IMR-90 (cell line): Measurements from ENCODE around the gene NCAPG2. TPM values are rescaled to one million over a fixed set of nuclear protein-coding genes. Genes with fewer than 3 reads are reported as not detected.

ENCODE experiments used
- ATAC-seq: fragments of 200-7000 bp; cut with Tn5 transposase; 2 replicates; pipeline ENCODE4 v1.9.1; 2020; ENCODE audit warnings: low read depth, mild to moderate bottlenecking, moderate library complexity
- BruUV-seq: library from RNA; stranded (reverse); fragments of 400-500 nt; replicated peaks from 2 replicates; lab custom pipeline; 2021; lab: Mats Ljungman, UMichigan
- CTCF ChIA-PET: fragments of 300-600 bp; formaldehyde crosslinking; extraction: SDS; loops from one replicate; lab custom pipeline; 2021; ENCODE audit warnings: antibody characterized with exemption; lab: Yijun Ruan, JAX
- POLR2A ChIA-PET: fragments of 300-600 bp; sonication (Branson Sonifier 250); formaldehyde crosslinking; loops from one replicate; lab custom pipeline; 2022; ENCODE audit warnings: antibody characterized with exemption; ENCODE audit not compliant: unreplicated experiment; lab: Charles Lee
- DNase-seq: peaks from one replicate; pipeline ENCODE4 v3.0.0; 2013
- H2AFZ ChIP-seq: replicated peaks from 2 replicates; pipeline ENCODE3; 2013; ENCODE audit warnings: low read length, mild to moderate bottlenecking; ENCODE audit not compliant: poor library complexity
- H2AK5ac ChIP-seq: 2 replicates; pipeline ENCODE4 v1.6.1; 2013; ENCODE audit warnings: low read depth, low read length, inconsistent platforms
- H2AK9ac ChIP-seq: replicated peaks from 2 replicates; pipeline ENCODE3; 2013; ENCODE audit warnings: mild to moderate bottlenecking, low read depth, low read length, moderate library complexity; ENCODE audit not compliant: poor library complexity
- H2BK120ac ChIP-seq: 2 replicates; pipeline ENCODE4 v1.6.1; 2013; ENCODE audit warnings: low read depth, low read length, inconsistent platforms
- H2BK15ac ChIP-seq: 3 replicates; pipeline ENCODE4 v1.6.1; 2013; ENCODE audit warnings: low read depth, low read length, inconsistent platforms
- H2BK20ac ChIP-seq: 2 replicates; pipeline ENCODE4 v1.6.1; 2013; ENCODE audit warnings: low read depth, mild to moderate bottlenecking, inconsistent platforms, low read length, moderate library complexity
- H2BK5ac ChIP-seq: 2 replicates; pipeline ENCODE4 v1.6.1; 2013; ENCODE audit warnings: mild to moderate bottlenecking, low read depth, low read length, inconsistent platforms; ENCODE audit not compliant: poor library complexity, severe bottlenecking
- H3K14ac ChIP-seq: replicated peaks from 2 replicates; pipeline ENCODE4 v1.6.1; 2013; ENCODE audit warnings: low read depth, low read length, inconsistent platforms
- H3K18ac ChIP-seq: 2 replicates; pipeline ENCODE4 v1.6.1; 2013; ENCODE audit warnings: low read depth, low read length, control low read depth
- H3K23ac ChIP-seq: 2 replicates; pipeline ENCODE4 v1.6.1; 2013; ENCODE audit warnings: low read depth, low read length, inconsistent platforms
- H3K27ac ChIP-seq: 2 replicates; pipeline ENCODE4 v1.5.1; 2013; ENCODE audit warnings: mild to moderate bottlenecking, control low read depth, low read length; ENCODE audit not compliant: insufficient read depth
- H3K27me3 ChIP-seq: 2 replicates; pipeline ENCODE4 v1.6.1; 2013; ENCODE audit warnings: low read length; ENCODE audit not compliant: control insufficient read depth, insufficient read depth
- H3K36me3 ChIP-seq: 2 replicates; pipeline ENCODE4 v1.6.1; 2013; ENCODE audit warnings: low read length, mixed read lengths; ENCODE audit not compliant: control insufficient read depth, insufficient read depth
- H3K4ac ChIP-seq: 2 replicates; pipeline ENCODE4 v1.6.1; 2013; ENCODE audit warnings: low read depth, low read length, inconsistent platforms
- H3K4me1 ChIP-seq: 2 replicates; pipeline ENCODE4 v1.6.1; 2013; ENCODE audit warnings: low read length, mixed read lengths; ENCODE audit not compliant: control insufficient read depth, insufficient read depth
- H3K4me2 ChIP-seq: 2 replicates; pipeline ENCODE4 v1.6.1; 2013; ENCODE audit warnings: low read depth, mild to moderate bottlenecking, control low read depth, low read length, moderate library complexity
- H3K4me3 ChIP-seq: 2 replicates; pipeline ENCODE4 v1.5.1; 2013; ENCODE audit warnings: low read depth, mild to moderate bottlenecking, control low read depth, low read length, moderate library complexity; ENCODE audit not compliant: insufficient read depth
- H3K56ac ChIP-seq: 2 replicates; pipeline ENCODE4 v1.6.1; 2013; ENCODE audit warnings: low read length, inconsistent platforms; ENCODE audit not compliant: insufficient read depth; ENCODE audit errors: extremely low read depth
- H3K79me1 ChIP-seq, 2 experiments: 2 replicates each; pipeline ENCODE4 v1.6.1; 2013; ENCODE audit warnings: low read length in 2 of 2, inconsistent platforms in 1 of 2, low read depth in 1 of 2
- H3K9ac ChIP-seq: 2 replicates; pipeline ENCODE4 v1.6.1; 2013; ENCODE audit warnings: low read depth, low read length, control low read depth
- H3K9me1 ChIP-seq: 2 replicates; pipeline ENCODE4 v1.6.1; 2013; ENCODE audit warnings: low read length, inconsistent platforms; ENCODE audit not compliant: insufficient read depth
- H3K9me3 ChIP-seq: 2 replicates; pipeline ENCODE4 v1.6.1; 2013; ENCODE audit warnings: low read length; ENCODE audit not compliant: control insufficient read depth, insufficient read depth
- H4K20me1 ChIP-seq: 2 replicates; pipeline ENCODE4 v1.6.1; 2013; ENCODE audit warnings: low read length, inconsistent platforms; ENCODE audit not compliant: insufficient read depth
- H4K5ac ChIP-seq: 2 replicates; pipeline ENCODE4 v1.6.1; 2013; ENCODE audit warnings: mild to moderate bottlenecking, low read depth, low read length, control low read depth
- H4K8ac ChIP-seq, 2 experiments: 2 replicates each; pipeline ENCODE4 v1.6.1; 2013; ENCODE audit warnings: low read depth in 2 of 2, low read length in 2 of 2, control low read depth in 1 of 2, inconsistent platforms in 1 of 2
- H4K91ac ChIP-seq: 2 replicates; pipeline ENCODE4 v1.6.1; 2013; ENCODE audit warnings: low read depth, low read length, inconsistent platforms; ENCODE audit not compliant: insufficient read depth
- CEBPB ChIP-seq: IDR thresholded peaks from 2 replicates; pipeline ENCODE4 v1.6.1; 2012; ENCODE audit warnings: low read depth, low read length, improper control_type of control experiment
- FOS ChIP-seq: fragments of 150-350 bp; IDR thresholded peaks from 2 replicates; pipeline ENCODE4 v1.6.1; 2016; ENCODE audit warnings: low read depth, low read length
- MAZ ChIP-seq: IDR thresholded peaks from 2 replicates; pipeline ENCODE4 v1.6.1; 2012; ENCODE audit warnings: low read depth, mild to moderate bottlenecking, low read length, improper control_type of control experiment, moderate library complexity, borderline replicate concordance
- RAD21 ChIP-seq: IDR thresholded peaks from 2 replicates; pipeline ENCODE4 v1.6.1; 2012; ENCODE audit warnings: low read length, improper control_type of control experiment
- RCOR1 ChIP-seq: IDR thresholded peaks from 2 replicates; pipeline ENCODE4 v1.6.1; 2012; ENCODE audit warnings: mild to moderate bottlenecking, low read length, improper control_type of control experiment; ENCODE audit not compliant: insufficient replicate concordance
- RFX5 ChIP-seq: IDR thresholded peaks from 2 replicates; pipeline ENCODE4 v1.8.0; 2012; ENCODE audit warnings: low read depth, mild to moderate bottlenecking, low read length, moderate library complexity
- SMC3 ChIP-seq: fragments of 150-350 bp; IDR thresholded peaks from 2 replicates; pipeline ENCODE4 v1.6.1; 2016; ENCODE audit warnings: low read depth, mild to moderate bottlenecking, antibody characterized with exemption, low read length, moderate library complexity
- USF2 ChIP-seq: fragments of 150-350 bp; IDR thresholded peaks from 2 replicates; pipeline ENCODE4 v1.6.1; 2017; ENCODE audit warnings: mild to moderate bottlenecking, antibody characterized with exemption, low read length, low read depth
- WGBS, 2 experiments: methylation state at CpG; one replicate each; pipeline versions ENCODE4 v1.1.5 to v1.1.7; 2013; ENCODE audit warnings: missing lambda C conversion rate in 2 of 2; ENCODE audit not compliant: insufficient read length in 1 of 2; ENCODE audit errors: extremely low coverage in 2 of 2; 5-methylcytosine and 5-hydroxymethylcytosine counted together
- dilution Hi-C: fragments of 300-500 bp; cut with HindIII; formaldehyde crosslinking; loops from one replicate; pipeline ENCODE4 v1.14.3; 2018; ENCODE audit warnings: low sequenced_read_pairs; ENCODE audit not compliant: unreplicated experiment
- in situ Hi-C: fragments of 300-500 bp; cut with MboI; formaldehyde crosslinking; loops from 3 replicates; pipeline ENCODE4 v1.14.3; 2019; ENCODE audit warnings: low sequenced_read_pairs, inconsistent platforms, mixed read lengths
- intact Hi-C: fragments of 100-400 bp; cut with micrococcal nuclease; formaldehyde crosslinking; loops from 2 replicates; pipeline ENCODE4 v1.10.0; 2022
- polyA plus RNA-seq, 3 experiments: library from polyadenylated mRNA; depleted of rRNA; stranded (reverse); fragments of >200 nt; gene quantifications; 2 replicates each; pipeline ENCODE4 v1.2.3, GENCODE V29; 2012; ENCODE audit warnings: low replicate concordance in 1 of 3
- total RNA-seq: library from RNA; depleted of rRNA; stranded (reverse); fragments of >200 nt; gene quantifications from 2 replicates; pipeline ENCODE4 v1.2.3, GENCODE V29; 2012

The NCAPG2 gene
- total and polyA plus RNA-seq, 2 of the 4 experiments (the other 2 are of a cell fraction), result 25.6 to 25.8 TPM

- H3K23ac ChIP-seq, result no peak overlapping the region
- H3K4me2 ChIP-seq, result no peak overlapping the region
- no peak overlapping the region for H3K4me3 ChIP-seq
- no peak overlapping the region for H2BK15ac ChIP-seq
- H4K91ac ChIP-seq, result no peak overlapping the region
- ChIA-PET CTCF (no interaction called here), POLR2A (no interaction called here)
- no peak overlapping the region for H3K9ac ChIP-seq
- no peak overlapping the region for H2BK5ac ChIP-seq
- H4K5ac ChIP-seq, result no peak overlapping the region
- no peak for ATAC-seq
- H3K27ac ChIP-seq, result no peak overlapping the region
- no peak overlapping the region for H4K8ac ChIP-seq
- H4K20me1 ChIP-seq, result peaks cover 4% of the 10 kb centered on the region
- intact Hi-C loops, result no loop called here
- H2AK5ac ChIP-seq, result no peak overlapping the region
- BruUV-seq, result no TSS peak
- H3K9me1 ChIP-seq, result peaks cover 10% of the 10 kb centered on the region
- no peaks in the 10 kb centered on the region for H3K9me3 ChIP-seq
- H2AFZ ChIP-seq, result no peak overlapping the region
- H3K56ac ChIP-seq, result no peak overlapping the region
- no peaks in the 10 kb centered on the region for H3K27me3 ChIP-seq
- no peak for TF ChIP-seq RAD21
- TF ChIP-seq RFX5, result no peak
- TF ChIP-seq USF2, result no peak
- no peak for TF ChIP-seq RCOR1
- TF ChIP-seq CEBPB, result no peak
- no peak for TF ChIP-seq FOS
- TF ChIP-seq SMC3, result no peak
- TF ChIP-seq MAZ, result no peak
- H3K18ac ChIP-seq, result no peak overlapping the region
- H2BK120ac ChIP-seq, result no peak overlapping the region
- H3K4ac ChIP-seq, result no peak overlapping the region
- 20% methylated on average over 1 of the region's 10 CpGs; no CpG with 5 or more reads in 1 of the 2 experiments for WGBS, 2 experiments
- in situ Hi-C loops, result no loop called here
- no peak overlapping the region for H3K14ac ChIP-seq
- H3K4me1 ChIP-seq, result peaks cover 12% of the 10 kb centered on the region
- no peak overlapping the region for H2AK9ac ChIP-seq
- dilution Hi-C loops, result no loop called here
- DNase-seq, result no peak
- H2BK20ac ChIP-seq, result no peak overlapping the region
- H3K79me1 ChIP-seq, result no peaks in the 10 kb centered on the region; a peak in 2 of 4 replicates
- H3K36me3 ChIP-seq, result peaks cover 45% of the 10 kb centered on the region
These were observed 40.6 kb upstream of the NCAPG2 start for GRCh38 chr7:158745057-158745715.
